Activated naive CD4-positive, alpha-beta T cell treated with anti-CD3 and anti-CD28 coated beads for 36 hours (primary cell): ENCODE measurements around the gene TTLL3. TPM values are rescaled to one million over a fixed set of nuclear protein-coding genes. Genes with fewer than 3 reads are reported as not detected.
"Not testable (repeated sequence)": the region's sequence is repeated elsewhere in the genome, so short reads cannot be mapped to it uniquely, and the experiment has no call there.

ENCODE experiments used
- CTCF ChIA-PET: fragments of 350-600 bp; sonication (Branson Sonifier 250); formaldehyde crosslinking; loops from one replicate; lab custom pipeline; 2021; ENCODE audit warnings: antibody characterized with exemption; lab: Charles Lee
- DNase-seq: peaks from one replicate; pipeline ENCODE4 v3.0.0-alpha.2; 2020
- H3K27ac Mint-ChIP-seq: one replicate; pipeline ENCODE4 v1.8.0; 2021; ENCODE audit warnings: mild to moderate bottlenecking, mixed read lengths
- H3K27me3 Mint-ChIP-seq: one replicate; pipeline ENCODE4 v1.8.0; 2021; ENCODE audit warnings: low read depth, mixed read lengths
- H3K36me3 Mint-ChIP-seq: one replicate; pipeline ENCODE4 v1.8.0; 2021; ENCODE audit warnings: low read depth, mixed read lengths
- H3K4me1 Mint-ChIP-seq: one replicate; pipeline ENCODE4 v1.8.0; 2021; ENCODE audit warnings: low read depth, mixed read lengths
- H3K4me3 Mint-ChIP-seq: one replicate; pipeline ENCODE4 v1.8.0; 2021; ENCODE audit warnings: mild to moderate bottlenecking, moderate library complexity, mixed read lengths
- H3K9me3 Mint-ChIP-seq: one replicate; pipeline ENCODE4 v1.8.0; 2021; ENCODE audit warnings: mixed read lengths
- intact Hi-C: fragments of 100-400 bp; cut with micrococcal nuclease; formaldehyde crosslinking; loops from one replicate; pipeline ENCODE4 v1.15.1; 2023
- total RNA-seq, 2 experiments: library from RNA; stranded (reverse); gene quantifications; one replicate each; pipeline ENCODE4 v1.2.3, GENCODE V29; 2021

TTLL3 gene
- total RNA-seq, 2 experiments from 2014 or later, result 46.3 to 47.1 TPM

DNA sequence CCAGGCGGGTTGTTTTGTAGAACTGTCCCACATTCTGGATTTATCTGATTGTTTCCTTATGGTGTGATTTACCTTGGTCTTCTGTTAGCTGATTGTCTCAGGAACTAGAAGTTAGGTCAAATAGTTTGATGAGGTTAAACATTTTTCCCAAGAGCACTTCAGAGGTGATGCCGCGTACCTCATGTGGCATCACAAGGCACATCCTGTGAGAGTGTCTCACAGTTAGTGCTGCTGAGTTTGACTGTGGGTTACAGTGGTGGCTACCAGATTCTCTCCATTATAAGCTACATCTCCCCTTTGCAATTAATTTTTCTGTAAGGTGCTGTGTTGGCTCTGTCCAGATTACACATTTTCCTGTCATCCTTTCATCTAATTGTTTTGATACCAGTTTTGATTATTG is 21.2 kb downstream of the TTLL3 start:
- Mint-ChIP-seq H3K9me3 (no peaks in the 10 kb centered on the region), H3K36me3 (peaks cover 23% of the 10 kb centered on the region), H3K27ac (no peak overlapping the region), H3K4me3 (no peak overlapping the region), H3K4me1 (peaks cover 9% of the 10 kb centered on the region), H3K27me3 (no peaks in the 10 kb centered on the region)
- CTCF ChIA-PET, result interaction anchor here (0.6 to 1.2 kb wide), 4 partner anchors 12 to 312 kb away, joined by 3 read pairs; partner anchors contain the start of gene RPUSD3
- DNase-seq, result no peak
- intact Hi-C loops, result no loop called here

GRCh38 chr3:9833078-9833477 is 23.0 kb downstream of the TTLL3 start:
- DNase-seq, result no peak
- CTCF ChIA-PET, result no interaction called here
- intact Hi-C loops, result no loop called here
- no peak overlapping the region for H3K27ac Mint-ChIP-seq
- no peak overlapping the region for H3K4me3 Mint-ChIP-seq
- no peaks in the 10 kb centered on the region for H3K27me3 Mint-ChIP-seq
- peaks cover 30% of the 10 kb centered on the region for H3K36me3 Mint-ChIP-seq
- H3K9me3 Mint-ChIP-seq, result no peaks in the 10 kb centered on the region
- peaks cover 7% of the 10 kb centered on the region for H3K4me1 Mint-ChIP-seq

GRCh38 chr3:9834520-9835380 is 24.7 kb downstream of the TTLL3 start:
- intact Hi-C loops, result no loop called here
- Mint-ChIP-seq H3K4me3 (no peak overlapping the region), H3K27me3 (no peaks in the 10 kb centered on the region), H3K27ac (no peak overlapping the region), H3K36me3 (peaks cover 31% of the 10 kb centered on the region), H3K4me1 (peaks cover 7% of the 10 kb centered on the region), H3K9me3 (no peaks in the 10 kb centered on the region)
- CTCF ChIA-PET, result interaction anchor here (1.1 kb wide), 1 partner anchor 9 kb away, joined by 3 read pairs; the partner anchor contains the start of gene RPUSD3
- no peak for DNase-seq

DNA sequence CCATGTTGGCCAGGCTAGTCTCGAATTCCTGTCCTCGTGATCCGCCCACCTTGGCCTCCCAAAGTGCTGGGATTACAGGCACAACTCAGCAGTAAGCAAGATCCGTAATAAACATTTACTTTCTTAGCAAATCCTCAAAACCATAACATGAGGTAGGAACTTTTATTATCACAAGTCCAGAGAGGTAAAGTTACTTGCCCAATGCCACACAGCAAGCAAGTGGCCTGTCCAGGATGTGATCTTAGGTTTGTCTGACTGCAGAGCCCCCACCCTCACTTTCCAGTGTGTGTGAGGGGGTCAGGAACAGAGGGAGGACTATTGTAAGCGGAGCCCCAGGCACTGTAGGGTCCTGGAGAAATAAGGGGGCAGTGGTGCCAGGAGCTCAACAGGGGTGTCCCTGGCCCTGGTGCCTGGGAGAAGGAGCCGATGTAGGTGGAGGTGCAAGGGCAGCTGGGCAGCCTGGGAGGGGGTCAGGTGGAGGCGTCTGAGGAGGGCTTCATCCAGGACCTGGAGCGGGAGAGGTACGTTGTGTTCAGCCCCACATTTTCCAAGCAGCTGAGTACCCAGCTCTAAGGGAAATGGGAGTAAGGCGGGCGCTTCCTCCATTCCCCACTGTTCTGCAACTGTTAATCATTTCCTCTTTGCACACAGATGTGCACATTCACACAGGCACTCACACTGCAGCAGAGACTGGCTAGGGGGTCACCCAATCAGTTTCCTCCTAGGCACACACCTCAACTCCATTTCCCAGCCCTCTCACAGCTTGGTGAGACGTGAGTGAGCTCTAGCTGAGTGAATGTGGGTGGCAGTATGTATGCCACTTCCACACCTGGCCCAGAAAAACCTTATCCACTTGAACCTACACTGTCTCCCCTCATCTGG is 27.9 kb downstream of the TTLL3 start:
- Mint-ChIP-seq H3K27ac (peak overlapping the region; percentile 39), H3K27me3 (no peaks in the 10 kb centered on the region), H3K36me3 (peaks cover 42% of the 10 kb centered on the region), H3K9me3 (no peaks in the 10 kb centered on the region), H3K4me1 (peaks cover 13% of the 10 kb centered on the region), H3K4me3 (no peak overlapping the region)
- CTCF ChIA-PET, result interaction anchor here (0.6 to 0.7 kb wide), 2 partner anchors 57 to 91 kb away, joined by 3 to 5 read pairs; no protein-coding TSS in a partner anchor
- DNase-seq, result no peak
- intact Hi-C loops, result no loop called here

DNA sequence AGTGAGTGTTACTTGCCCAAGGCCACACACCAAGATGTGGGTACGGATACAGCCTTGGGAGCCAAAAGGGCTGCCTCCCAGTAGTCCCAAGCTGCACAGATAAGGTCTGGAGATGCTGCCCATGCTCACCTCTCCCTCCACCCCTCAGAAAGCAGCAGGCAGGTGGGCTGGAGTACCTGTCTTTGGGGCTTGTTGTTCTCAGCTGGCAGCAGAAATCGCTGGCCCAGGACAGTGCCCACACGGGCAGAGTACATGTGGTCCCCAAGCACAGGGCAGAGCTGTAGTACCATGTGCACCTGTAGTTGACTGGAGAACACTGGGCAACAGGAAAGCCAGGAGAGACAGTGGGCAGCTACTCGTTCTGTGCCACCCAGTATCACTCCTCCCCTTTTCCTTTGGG is 28.8 kb downstream of the TTLL3 start:
- H3K9me3 Mint-ChIP-seq, result no peaks in the 10 kb centered on the region
- H3K36me3 Mint-ChIP-seq, result peaks cover 44% of the 10 kb centered on the region
- intact Hi-C loops, result no loop called here
- no peaks in the 10 kb centered on the region for H3K27me3 Mint-ChIP-seq
- no peak for DNase-seq
- peak overlapping the region; percentile 39 for H3K27ac Mint-ChIP-seq
- CTCF ChIA-PET, result interaction anchor here (0.6 to 0.7 kb wide), 3 partner anchors 11 to 420 kb away, joined by 3 to 5 read pairs (median 4); no protein-coding TSS in a partner anchor
- no peak overlapping the region for H3K4me3 Mint-ChIP-seq
- H3K4me1 Mint-ChIP-seq, result peaks cover 18% of the 10 kb centered on the region

DNA sequence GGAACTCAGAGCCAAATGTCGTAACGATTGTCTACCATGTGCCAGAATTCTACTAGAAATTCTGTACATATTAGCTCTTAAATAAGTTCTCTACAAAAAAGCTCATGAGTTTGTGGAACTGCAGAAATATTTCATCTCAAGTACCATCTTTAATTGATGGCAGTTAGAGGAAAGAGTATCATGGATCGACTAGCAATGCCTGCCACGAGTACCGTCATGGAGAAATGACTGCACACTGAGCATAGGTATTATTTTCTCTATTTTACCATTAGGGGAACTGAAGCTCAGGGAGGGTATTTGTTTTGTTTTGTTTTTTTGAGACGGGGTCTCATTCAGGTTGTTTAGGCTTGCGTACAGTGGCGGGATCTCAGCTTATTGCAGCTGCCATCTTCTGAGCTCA is 31.0 kb downstream of the TTLL3 start:
- no peak overlapping the region for H3K4me3 Mint-ChIP-seq
- H3K27me3 Mint-ChIP-seq, result no peaks in the 10 kb centered on the region
- H3K27ac Mint-ChIP-seq, result no peak overlapping the region
- no peak for DNase-seq
- H3K36me3 Mint-ChIP-seq, result peaks cover 37% of the 10 kb centered on the region
- H3K4me1 Mint-ChIP-seq, result peaks cover 27% of the 10 kb centered on the region
- H3K9me3 Mint-ChIP-seq, result no peaks in the 10 kb centered on the region
- intact Hi-C loops, result loop anchor here (5.0 kb wide), 2 partner anchors 186 to 481 kb away; partner anchors contain the start of genes FANCD2 and SEC13
- CTCF ChIA-PET, result interaction anchor here (0.6 to 1.5 kb wide), 3 partner anchors 61 to 115 kb away, joined by 3 to 4 read pairs (median 4); no protein-coding TSS in a partner anchor

- peak within 1 kb of the TSS; percentile 89 for H3K27ac Mint-ChIP-seq
- peaks cover 26% of the 10 kb centered on the region for H3K36me3 Mint-ChIP-seq
- H3K4me1 Mint-ChIP-seq, result peaks cover 30% of the 10 kb centered on the region
- H3K9me3 Mint-ChIP-seq, result no peaks in the 10 kb centered on the region
- DNase-seq, result peak; percentile 98
- no peaks in the 10 kb centered on the region for H3K27me3 Mint-ChIP-seq
- intact Hi-C loops, result loop anchor here (1.0 to 5.0 kb wide), 11 partner anchors 35 to 478 kb away; partner anchors contain the start of genes BRK1, BRPF1, CRELD1 and EMC3
- CTCF ChIA-PET, result interaction anchor here (0.9 to 1.4 kb wide), 4 partner anchors 9 to 108 kb away, joined by 3 read pairs; partner anchors contain the start of gene PRRT3
- peak within 1 kb of the TSS; percentile 98 for H3K4me3 Mint-ChIP-seq
These were observed 33.8 kb downstream of the TTLL3 start, which contains the start of gene RPUSD3 for GRCh38 chr3:9843715-9844438. Gene RPUSD3, minus strand, starts transcription at chr3:9844008. Its CDS starts 18 bp downstream, at chr3:9843990.

DNA sequence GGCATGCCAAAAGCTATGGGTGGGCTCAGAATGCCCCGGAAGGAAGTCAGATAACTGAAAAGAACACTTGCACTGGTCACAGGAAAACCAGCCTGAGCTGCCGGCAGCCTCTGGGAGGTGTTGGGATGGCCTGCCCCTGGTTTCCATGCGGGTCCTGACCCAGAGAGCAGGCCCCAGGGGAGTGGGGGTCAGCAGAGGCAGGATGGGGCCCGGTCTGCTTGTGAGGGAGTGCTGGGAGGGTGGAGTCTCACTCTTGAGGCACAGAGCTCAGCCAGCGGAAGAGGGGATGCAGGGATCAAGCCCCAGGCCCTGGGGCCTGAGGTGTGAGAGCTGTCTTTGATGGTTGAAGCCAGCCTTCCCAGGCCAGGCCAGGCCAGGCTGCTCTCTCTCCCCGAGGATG is 36.2 kb downstream of the TTLL3 start:
- H3K27me3 Mint-ChIP-seq, result no peaks in the 10 kb centered on the region
- intact Hi-C loops, result no loop called here
- no peak overlapping the region for H3K27ac Mint-ChIP-seq

DNA sequence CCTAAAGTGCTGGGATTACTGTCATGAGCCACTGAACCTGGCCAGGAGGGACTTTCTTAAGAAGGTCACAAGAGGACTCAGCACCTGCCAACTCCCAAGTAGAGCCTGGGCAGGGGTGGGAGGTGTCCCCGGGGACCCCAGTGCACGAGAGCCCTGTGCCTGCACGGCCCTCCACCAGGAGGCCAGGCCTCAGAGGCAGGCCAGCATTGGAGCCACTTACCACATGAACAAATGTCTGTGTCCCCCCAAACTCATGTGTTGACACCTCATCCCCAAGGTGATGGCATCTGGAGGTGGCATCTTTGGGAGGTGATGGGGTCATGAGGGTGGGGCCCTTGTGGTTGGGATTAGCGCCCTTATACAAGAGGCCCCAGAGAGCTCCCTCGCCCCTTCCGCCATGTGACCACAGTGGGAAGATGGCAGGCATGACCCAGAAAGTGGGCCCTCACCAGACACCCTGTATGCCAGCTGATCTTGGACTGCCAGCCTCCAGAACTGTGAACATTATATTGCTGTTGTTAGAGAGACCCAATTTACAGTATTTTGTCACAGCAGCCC is 36.9 kb downstream of the TTLL3 start:
- CTCF ChIA-PET, result interaction anchor here (1.0 to 1.2 kb wide), 2 partner anchors 85 to 120 kb away, joined by 4 read pairs; no protein-coding TSS in a partner anchor
- DNase-seq, result no peak
- Mint-ChIP-seq H3K27ac (no peak overlapping the region), H3K36me3 (peaks cover 6% of the 10 kb centered on the region), H3K9me3 (no peaks in the 10 kb centered on the region), H3K4me3 (no peak overlapping the region), H3K4me1 (peaks cover 24% of the 10 kb centered on the region), H3K27me3 (peaks cover 2% of the 10 kb centered on the region)
- intact Hi-C loops, result no loop called here

More for the DNA sequence above, 36.2 kb downstream of the TTLL3 start:
- CTCF ChIA-PET, result interaction anchor here (1.0 to 1.5 kb wide), 3 partner anchors 85 to 119 kb away, joined by 4 to 5 read pairs (median 4); no protein-coding TSS in a partner anchor
- DNase-seq, result no peak
- Mint-ChIP-seq H3K36me3 (peaks cover 13% of the 10 kb centered on the region), H3K9me3 (no peaks in the 10 kb centered on the region), H3K4me1 (peaks cover 28% of the 10 kb centered on the region), H3K4me3 (no peak overlapping the region)

GRCh38 chr3:9847870-9848269 is 37.8 kb downstream of the TTLL3 start:
- H3K27ac Mint-ChIP-seq, H3K27me3 Mint-ChIP-seq, intact Hi-C loops, H3K9me3 Mint-ChIP-seq, H3K36me3 Mint-ChIP-seq, DNase-seq, H3K4me3 Mint-ChIP-seq: not testable (repeated sequence)
- CTCF ChIA-PET, result interaction anchor here (2.0 kb wide), 1 partner anchor 85 kb away, joined by 14 read pairs; the partner anchor contains the start of gene CRELD1
- peaks cover 18% of the 10 kb centered on the region for H3K4me1 Mint-ChIP-seq

DNA sequence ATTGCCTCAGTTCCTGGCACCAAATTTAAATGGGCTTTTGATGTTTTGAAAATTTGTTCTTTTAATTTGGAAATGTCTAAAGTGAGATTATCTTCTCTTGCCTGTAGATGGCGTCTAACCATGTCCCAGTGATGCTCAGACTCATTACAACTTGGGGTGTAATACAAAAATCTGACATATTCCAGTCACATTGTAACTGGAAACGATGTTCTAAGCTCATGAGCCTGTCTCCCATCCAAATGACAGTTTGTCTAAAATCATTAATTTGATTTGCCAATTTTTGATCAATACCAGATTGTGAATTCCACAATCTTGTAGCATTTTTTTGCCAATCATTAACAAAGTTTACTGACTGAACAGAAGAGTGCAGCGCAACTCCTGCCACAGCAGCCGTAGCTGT is 38.8 kb downstream of the TTLL3 start:
- CTCF ChIA-PET, result interaction anchor here (0.6 to 2.0 kb wide), 6 partner anchors 8 to 145 kb away, joined by 3 to 14 read pairs (median 4); partner anchors contain the start of gene CRELD1
- H3K9me3 Mint-ChIP-seq, H3K27me3 Mint-ChIP-seq, H3K27ac Mint-ChIP-seq, H3K4me3 Mint-ChIP-seq, H3K36me3 Mint-ChIP-seq: not testable (repeated sequence)
- DNase-seq, result peak; percentile 32
- intact Hi-C loops, result loop anchor here (1.0 kb wide), 1 partner anchor 82 kb away; no protein-coding TSS in a partner anchor
- H3K4me1 Mint-ChIP-seq, result peaks cover 12% of the 10 kb centered on the region
